ENCODE results near the gene PAXIP1.
"Not testable (repeated sequence)": the region's sequence is repeated elsewhere in the genome, so short reads cannot be mapped to it uniquely, and the experiment has no call there.

PAXIP1 gene, protein sequence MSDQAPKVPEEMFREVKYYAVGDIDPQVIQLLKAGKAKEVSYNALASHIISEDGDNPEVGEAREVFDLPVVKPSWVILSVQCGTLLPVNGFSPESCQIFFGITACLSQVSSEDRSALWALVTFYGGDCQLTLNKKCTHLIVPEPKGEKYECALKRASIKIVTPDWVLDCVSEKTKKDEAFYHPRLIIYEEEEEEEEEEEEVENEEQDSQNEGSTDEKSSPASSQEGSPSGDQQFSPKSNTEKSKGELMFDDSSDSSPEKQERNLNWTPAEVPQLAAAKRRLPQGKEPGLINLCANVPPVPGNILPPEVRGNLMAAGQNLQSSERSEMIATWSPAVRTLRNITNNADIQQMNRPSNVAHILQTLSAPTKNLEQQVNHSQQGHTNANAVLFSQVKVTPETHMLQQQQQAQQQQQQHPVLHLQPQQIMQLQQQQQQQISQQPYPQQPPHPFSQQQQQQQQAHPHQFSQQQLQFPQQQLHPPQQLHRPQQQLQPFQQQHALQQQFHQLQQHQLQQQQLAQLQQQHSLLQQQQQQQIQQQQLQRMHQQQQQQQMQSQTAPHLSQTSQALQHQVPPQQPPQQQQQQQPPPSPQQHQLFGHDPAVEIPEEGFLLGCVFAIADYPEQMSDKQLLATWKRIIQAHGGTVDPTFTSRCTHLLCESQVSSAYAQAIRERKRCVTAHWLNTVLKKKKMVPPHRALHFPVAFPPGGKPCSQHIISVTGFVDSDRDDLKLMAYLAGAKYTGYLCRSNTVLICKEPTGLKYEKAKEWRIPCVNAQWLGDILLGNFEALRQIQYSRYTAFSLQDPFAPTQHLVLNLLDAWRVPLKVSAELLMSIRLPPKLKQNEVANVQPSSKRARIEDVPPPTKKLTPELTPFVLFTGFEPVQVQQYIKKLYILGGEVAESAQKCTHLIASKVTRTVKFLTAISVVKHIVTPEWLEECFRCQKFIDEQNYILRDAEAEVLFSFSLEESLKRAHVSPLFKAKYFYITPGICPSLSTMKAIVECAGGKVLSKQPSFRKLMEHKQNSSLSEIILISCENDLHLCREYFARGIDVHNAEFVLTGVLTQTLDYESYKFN

DNA sequence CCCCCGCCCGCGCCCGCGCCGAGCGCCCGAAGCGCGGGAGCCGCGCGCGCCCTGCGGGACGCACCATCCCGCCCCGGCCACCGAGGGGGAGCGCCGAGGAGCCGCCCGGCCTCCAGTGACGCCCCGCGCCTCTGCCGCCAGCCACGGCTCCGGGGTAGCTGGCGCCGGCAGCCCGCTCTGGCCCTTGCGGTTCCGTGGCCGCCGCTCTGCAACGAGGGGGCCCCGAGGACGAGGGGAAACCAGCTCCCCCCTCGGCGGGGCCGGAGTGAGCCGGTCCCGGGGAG lies at the start of gene PAXIP1:
TSS of gene PAXIP1 (minus strand) at position 33 of the 284 bp plus-strand sequence. CDS start 195 bp downstream, outside the sequence.
- no peak for DNase-seq

DNA sequence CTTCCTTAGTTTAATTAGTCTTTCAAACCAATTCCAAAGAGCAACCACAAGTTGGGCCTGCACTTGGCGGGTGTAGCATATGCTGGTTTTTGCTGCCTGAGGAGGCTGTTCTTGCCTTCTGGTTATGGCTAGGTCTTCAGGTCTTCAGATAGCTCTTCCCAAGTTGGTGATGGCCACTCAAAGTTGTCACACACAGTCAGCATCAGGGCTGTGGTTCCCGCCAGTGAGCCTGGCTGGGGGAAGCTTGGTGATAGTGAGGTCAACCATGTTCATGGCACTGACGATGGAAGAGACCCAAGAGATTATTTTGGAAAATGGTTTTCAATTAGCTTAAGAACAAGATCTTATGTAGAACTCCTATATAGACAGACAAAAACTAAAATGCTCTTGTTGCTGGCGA lies 48.4 kb upstream of the PAXIP1 start:
- DNase-seq: no peak

DNA sequence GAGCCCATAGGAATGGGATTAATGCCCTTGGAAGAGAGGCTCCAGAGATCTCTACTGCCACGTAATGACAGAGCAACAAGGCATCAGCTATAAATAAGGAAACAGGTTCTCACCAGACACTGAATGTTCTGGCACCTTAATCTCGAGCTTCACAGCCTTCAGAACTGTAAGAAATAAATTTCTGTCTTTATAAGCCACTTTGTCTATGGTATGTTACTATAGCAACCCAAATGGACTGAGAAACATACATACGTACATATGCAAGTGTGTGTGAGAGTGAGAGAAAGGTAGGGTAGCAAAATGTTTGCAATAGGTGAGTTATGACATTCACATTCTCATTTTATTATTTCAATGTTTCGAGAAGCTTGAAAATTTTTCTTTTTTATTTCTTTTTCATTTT lies 45.1 kb upstream of the PAXIP1 start:
- no peak for DNase-seq

DNA sequence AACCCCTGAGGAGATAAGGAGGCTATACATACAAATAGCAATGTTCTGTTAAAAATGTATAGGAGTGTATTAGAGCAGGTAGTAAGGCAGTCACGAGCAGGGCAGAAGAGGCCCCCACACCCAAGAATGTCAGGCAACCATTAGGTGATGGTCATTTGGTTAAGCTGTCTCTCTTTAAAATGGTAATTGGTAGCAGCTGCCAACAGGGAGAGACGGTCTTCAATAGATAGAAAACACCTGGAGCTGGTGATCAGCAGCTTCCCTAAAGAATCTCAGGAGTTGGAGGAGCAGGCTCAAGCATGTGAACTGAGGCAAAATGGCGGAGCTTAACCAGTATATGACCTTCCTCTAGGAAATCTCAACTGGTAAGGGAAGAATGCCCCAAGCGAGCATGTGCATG lies 40.8 kb upstream of the PAXIP1 start:
- no peak for DNase-seq

DNA sequence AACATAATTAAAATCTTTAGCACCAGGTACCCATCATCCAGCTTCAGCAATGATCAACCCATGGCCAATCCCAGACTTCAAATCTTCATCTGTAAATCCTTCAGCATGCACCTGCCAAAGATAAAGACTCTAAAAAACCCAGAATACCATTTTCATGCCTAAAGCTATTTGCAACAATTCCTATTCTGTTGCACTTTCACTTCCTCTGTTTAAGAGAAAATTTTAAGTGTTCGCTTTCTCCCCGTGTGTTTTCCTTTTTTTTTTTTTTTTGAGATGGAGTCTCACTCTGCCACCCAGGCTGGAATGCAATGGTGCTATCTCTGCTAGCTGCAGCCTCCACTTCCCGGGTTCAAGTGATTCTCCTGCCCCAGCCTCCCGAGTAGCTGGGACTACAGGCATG lies 35.4 kb upstream of the PAXIP1 start:
- no peak for DNase-seq

DNA sequence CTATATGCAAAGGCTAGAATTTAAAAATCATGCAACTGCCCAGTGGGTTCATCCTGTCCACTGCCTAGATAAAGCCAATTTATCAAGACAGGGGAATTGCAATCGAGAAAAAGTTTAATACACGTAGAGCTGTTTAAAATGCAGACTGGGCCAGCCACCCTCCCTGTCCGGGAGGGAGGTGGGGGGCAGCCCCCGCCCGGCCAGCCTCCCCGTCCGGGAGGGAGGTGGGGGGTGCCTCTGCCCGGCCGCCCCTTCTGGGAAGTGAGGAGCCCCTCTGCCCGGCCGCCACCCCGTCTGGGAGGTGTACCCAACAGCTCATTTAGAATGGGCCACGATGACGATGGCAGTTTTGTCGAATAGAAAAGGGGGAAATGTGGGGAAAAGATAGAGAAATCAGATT lies 31.6 kb upstream of the PAXIP1 start:
- DNase-seq: not testable (repeated sequence)

DNA sequence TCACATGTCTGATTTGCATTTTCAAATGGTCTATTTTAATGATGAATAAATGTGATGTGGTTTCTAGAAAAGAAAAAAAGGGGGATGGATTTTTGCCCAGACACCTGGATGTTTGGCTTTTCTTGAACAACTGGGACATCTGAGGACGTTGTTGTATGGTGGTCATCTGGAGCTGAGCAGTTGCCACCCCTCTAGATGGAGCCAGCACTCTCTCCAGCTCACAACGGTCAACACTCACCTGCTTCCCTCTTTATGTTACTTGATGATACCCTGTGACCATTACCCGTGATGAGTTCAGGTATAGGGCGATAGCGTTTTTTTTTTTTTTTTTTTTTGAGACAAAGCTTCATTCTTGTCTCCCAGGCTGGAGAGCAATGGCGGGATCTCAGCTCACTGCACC lies 30.1 kb upstream of the PAXIP1 start:
- no peak for DNase-seq

DNA sequence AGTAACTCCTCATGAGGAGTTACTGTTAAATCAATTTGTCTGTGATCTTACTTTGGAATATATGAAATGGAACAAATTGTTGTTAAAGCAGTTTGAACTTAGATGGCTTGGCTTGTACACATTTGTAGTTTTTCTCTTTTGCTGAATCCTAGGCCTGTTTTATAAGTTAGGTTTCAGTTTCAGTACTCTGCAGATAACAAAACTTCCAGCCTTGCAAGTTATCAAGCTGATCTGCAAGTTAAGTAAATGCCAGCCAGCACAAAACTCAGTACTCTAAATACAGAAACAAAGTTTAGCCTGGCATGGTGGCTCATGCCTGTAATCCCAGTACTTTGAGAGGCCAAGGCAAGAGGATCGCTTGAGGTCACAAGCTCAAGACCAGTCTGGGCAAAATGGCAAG lies 25.0 kb upstream of the PAXIP1 start:
- DNase-seq: no peak

DNA sequence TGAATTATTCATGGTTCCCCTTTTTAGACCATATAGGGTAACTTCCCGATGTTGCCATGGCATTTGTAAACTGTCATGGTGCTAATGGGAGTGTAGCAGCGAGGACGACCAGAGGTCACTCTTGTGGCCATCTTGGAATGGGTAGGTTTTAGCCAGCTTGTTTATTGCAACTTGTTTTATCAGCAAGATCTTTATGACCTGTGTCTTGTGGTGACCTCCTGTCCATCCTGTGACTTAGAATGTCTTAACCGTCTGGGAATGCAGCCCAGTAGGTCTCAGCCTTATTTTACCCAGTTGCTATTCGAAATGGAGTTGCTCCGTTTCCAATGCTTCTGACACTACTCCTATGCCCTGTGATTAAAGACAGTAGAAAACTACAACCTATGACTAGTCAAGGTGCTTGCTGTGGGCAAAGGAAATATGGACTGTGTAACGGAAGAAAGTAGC lies 18.8 kb upstream of the PAXIP1 start:
- DNase-seq: no peak

DNA sequence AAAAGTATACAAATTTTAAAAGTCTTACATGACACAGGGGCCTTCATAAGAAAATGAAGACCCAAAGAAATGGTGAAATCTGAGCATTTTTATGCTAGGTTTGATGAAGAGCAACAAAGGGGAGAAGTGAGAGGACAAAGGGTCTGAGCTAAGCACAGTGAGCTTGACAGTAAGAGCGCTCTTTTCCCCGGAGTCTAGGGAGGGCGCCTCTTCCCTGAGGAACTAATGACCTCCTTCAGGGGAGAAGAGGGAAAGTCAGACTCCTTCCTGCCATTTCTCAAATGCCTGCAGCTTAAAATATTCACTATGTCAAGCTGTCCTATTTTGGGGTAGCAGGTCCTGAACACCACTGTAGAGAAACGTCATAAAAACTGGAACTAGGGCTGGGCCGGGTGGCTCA lies 18.1 kb upstream of the PAXIP1 start:
- no peak for DNase-seq

DNA sequence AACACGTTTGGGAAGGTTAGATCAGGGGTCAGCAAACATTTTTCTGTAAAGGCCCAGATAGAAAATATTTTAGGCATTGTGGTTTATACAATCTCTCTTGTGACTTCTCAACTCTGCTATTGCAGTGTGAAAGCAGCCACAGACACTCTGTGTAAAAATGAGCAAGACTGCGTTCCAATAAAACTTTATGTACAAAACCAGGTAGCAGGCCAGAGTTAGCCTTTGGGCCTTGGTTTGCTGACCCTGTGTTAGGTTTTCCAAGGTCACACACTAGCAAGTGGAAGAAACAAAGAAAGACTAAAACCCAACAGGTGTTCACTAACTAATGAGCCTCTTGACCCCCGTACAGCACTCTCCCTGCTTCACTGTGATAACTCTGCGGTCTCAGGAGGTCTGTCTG lies 14.9 kb upstream of the PAXIP1 start:
- no peak for DNase-seq

DNA sequence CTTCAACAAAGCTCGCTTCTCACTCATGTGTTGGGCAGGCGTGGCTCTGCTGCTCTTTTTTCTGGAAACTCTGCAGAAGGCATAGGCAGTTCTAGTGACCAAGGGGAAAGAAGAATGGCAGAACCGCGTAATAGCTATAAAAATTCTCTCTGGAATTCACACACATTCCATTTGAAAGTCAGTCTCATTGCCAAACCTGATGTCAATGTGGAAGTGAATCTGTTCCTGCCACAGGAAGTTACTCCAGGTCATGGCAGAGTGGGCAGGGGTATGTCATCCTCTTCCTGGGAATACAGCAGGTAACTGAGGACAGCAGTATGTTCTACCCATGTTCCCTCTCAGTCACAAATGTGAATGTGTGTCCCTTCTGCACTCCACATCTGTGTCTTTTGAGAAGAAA lies 8.2 kb upstream of the PAXIP1 start:
- no peak for DNase-seq

DNA sequence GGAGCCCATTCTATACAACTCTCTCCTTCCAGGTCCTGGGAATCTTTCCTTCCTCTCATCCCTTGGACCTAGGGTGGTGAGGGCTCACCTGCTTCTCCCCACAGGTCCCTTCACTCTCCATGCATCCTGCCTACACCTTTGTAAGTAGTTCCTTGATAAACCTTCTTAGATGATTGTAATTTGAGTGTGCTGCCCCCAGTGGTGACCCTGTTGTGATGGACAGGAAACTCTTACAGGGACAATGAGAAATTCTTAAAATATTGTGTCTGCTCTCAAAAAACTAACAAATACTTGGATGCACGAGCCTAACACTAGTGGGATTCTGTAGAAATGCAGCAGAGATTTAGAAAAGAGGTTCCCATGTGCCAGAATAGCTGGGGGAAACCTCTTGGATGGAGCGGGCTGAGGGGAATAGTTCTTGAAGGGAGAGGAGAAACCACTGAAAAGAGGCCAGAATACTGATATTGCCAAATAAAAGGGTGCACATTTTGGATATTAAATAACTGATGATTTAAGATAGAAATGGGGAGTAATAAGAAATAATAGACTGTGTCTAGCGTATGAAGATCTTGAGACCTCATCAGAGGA lies 6.7 kb upstream of the PAXIP1 start:
- DNase-seq: no peak

DNA sequence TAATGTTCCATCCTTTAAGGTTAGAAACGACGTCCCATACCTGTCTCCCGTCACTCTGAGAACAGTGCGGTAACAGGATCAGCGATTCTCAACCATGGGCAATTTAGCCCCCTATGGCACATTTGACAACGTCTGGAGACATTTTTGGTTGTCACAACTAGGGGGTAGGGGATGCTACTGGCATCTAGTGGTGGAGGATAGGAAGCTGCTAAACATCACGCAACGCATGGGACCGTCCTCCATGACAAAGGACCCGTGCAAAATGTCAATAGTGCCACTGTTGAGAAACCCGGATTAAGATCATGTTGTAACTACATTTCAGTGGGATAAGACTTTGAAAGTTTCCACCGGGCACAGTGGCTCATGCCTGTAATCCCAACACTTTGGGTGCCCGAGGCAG lies 5.0 kb upstream of the PAXIP1 start:
- no peak for DNase-seq

DNA sequence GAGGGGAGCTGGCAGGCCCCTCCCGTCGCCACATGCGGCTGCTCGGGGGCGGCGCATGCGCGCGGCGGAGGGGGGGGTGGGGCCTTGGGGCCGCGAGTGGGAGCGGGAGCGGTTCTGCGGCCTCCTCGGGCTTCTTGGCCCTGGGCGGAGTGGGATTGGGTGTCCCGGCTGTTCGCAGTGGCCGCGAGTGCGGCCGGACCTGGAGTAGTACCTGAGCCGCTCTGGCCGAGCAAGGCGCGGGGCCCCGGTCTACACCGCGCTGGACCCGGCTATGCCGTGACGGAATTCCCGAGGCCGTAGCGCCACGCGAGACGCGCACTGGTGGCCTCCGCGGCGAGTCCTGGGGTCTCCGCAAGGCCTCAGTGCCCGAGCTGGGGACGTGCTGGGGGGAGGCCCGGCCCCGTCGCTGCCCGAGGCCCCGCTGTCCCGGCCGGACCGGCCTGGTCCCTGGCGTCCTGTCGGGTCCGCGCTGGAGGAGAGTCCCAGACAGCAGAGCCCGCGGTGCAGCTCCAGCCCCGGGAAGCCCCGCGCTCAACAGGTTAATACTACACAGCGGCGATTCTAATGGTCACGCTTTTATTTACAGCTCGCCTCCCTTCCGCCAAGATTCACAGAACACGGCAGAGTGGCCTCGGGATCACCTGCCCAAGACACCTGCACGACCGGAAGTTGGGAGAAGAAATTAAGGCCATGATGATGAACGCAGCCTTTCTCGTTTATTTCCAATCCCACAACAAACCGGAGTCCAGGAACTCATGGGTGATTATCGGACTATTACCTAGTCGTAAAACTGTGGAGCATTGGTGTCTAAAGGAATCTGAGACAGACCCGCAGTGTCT lies 671 bp upstream of the PAXIP1 start:
- no peak for DNase-seq

DNA sequence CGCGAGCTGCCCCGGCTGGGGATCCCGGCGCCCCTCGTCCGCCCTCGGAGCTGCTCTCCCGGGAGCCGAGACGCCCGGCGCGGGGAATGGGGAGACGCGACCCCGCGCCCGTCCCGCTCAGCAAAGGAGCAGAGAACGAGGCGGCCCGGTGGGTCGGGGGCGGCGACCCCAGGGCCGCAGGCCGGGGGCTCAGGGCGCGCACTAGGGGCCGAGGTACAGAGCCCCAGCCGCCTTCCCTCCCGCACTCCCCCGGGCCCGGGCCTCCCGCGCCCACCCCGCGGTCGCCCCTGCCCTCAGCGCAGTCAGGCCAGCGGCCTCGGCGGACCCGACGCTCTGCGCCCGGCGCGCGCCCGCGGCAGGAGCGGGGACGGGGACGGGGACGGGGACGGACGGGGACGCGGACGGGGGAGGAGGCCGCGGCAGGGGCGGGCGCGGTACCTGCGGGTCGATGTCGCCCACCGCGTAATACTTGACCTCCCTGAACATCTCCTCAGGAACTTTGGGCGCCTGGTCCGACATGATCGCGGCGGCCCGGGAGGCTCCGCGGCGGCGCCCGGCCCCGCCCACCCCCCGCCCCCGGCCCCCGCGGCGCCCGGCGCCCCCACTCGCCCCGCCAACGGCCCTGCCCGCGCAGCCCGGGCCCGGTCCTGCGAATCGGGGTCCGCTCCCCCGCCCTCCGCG lies 373 bp downstream of the PAXIP1 start:
- no peak for DNase-seq

DNA sequence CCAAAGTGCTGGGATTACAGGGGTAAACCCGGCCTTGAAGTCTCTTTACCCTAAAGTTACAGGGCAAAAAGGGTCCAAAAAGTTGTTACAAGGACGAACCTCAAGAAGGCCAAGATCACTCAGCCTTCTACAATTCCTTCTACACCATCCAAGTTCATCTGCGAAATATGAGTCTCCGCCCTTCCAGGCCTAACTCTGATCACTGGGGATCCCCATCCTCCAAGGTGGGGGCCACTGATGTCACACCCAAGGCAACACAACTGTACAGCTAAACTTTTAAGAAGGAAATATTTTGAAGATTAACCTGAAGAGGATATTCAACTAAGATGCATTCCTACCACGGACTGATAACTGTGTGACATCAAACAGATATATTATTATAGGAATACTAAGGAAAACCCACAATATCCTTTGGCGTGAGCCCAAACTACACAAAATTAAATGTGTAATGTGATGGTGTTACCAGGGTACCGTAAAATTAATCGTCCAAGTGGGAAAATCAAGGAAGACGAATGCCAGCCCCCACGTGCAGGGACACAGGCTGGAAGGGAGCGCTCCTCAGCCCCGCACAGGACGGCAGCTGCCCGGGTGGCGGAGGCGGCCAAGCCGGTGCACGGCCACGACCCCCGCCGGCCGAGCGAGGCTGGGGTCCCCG lies 1.0 kb downstream of the PAXIP1 start:
- no peak for DNase-seq

DNA sequence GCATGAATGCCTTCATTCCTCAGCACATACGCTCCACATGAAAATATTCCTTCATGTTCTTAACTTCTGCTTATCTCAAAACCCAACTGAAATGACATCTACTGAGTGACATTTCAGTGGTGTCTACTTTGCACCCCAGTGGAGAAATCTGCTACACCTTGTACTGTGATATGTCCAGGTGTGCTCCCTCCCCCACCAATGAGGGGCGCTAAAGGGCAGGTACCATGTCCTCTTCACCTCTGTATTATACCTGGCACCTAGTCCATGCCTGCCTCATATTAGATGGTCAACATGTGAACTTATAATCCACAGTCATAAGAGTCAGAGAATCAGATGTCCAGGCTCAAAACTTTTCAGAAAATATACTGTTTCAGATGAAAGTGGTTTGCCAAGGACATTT lies 2.1 kb downstream of the PAXIP1 start:
- DNase-seq: no peak

DNA sequence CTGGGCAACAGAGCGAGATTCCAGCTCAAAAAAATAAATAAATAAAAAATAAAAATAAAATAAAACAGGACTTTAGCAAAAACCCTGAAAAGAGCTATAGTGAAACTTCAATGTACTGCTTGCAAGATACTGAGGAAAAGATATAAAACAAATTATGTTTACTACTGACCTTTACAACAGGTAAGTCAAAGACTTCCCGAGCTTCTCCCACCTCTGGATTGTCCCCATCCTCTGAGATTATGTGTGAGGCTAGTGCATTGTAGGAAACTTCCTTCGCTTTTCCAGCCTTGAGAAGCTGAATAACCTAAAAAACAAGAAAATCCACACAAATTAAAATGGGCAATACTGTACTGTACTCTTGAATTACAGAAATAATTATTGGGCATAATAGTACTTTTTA lies 4.4 kb downstream of the PAXIP1 start:
- no peak for DNase-seq

DNA sequence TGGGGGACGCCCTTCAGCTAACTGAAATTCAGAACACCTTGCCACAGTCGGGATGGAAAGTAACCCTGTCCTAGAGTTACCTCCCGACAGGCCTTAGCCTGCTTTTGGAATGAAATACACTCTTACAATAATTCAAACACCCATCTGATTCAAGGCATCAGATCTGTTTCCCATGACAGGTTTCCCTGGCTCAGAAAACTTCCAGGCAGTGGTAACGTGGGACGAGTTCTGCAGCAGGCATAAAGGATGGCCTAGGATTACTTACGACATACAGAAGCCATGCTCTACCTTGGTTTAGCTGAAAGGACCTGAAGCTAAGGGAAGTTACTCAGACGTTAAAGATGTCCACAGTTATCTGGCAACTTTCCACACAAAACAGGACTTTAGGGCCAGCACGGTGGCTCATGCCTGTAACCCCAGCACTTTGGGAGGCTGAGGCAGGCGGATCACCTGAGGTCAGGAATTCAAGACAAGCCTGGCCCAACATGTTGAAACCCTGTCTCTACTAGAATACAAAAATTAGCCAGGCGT lies 5.0 kb downstream of the PAXIP1 start:
- no peak for DNase-seq

DNA sequence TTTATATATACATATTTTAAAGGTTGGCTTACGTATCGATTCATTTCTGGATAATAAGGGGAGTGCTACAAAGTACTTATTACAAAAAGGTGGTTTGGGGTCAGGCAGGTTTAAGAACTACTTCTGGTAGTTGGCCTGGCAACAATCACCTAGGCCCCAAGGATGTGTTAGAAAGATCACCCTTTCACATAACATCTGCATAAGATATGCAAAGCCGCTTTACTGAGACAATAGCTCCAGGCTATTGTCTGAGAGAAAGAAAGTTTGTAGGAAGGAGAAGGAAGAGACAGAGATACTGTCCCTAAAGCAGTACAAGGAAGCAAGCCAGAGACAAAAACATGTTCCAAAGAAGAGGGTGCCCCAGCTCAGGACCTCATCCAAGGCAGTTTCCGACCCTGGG lies 6.2 kb downstream of the PAXIP1 start:
- no peak for DNase-seq

All from NCI-H524 treated with DMSO at 0.1 percent for 48 hours (cell line).